GM21528 (cell line): ENCODE results near the gene NKAIN2.
A peak's percentile ranks its signal among the peaks of the same experiment; 100 is the strongest.
"Not testable (repeated sequence)": the region's sequence is repeated elsewhere in the genome, so short reads cannot be mapped to it uniquely, and the experiment has no call there.

Experiments used
- ATAC-seq: cut with Tn5 transposase; IDR thresholded peaks from one replicate; pipeline ENCODE4 v1.9.1; 2021; ENCODE audit warnings: mild to moderate bottlenecking, moderate library complexity; ENCODE audit not compliant: unreplicated experiment, low FRiP score

Gene NKAIN2

GRCh38 chr6:123879749-123880148 lies 76.1 kb downstream of the NKAIN2 start:
- ATAC-seq: no peak

DNA sequence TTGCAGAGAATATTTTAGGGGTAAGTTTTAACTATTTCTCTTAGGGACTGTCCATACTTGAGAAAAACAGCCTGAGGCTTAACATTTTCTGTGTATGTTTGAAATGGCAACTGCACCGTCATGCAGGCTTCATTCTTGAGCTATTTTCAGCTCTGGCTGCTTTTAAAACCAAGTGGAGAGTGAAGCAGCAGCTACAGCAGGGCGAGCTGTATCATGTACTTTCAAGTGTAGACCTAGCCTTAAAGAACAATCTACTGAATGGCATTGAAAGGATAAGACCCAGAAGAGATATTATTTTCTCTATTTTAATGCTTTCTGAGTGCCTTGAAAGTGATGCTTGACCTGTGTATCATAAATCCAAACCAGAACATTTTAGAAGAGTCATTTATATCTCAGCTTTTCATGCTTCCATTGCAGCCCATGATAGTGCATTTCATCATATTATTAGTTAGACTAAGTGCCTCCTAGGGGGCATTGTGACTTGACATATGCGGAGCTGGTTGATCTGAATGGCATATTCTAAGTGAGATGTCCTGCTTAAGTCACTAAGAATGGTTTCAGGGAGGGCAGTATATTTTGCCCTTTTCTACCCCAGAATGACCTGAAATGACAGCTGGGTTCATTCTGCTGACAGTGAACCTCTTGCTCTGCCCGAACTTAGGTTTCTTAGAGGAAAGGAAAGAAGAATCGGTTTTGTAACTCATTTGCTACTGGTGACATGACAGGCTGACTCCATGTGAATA lies 85.3 kb downstream of the NKAIN2 start:
- no peak for ATAC-seq

DNA sequence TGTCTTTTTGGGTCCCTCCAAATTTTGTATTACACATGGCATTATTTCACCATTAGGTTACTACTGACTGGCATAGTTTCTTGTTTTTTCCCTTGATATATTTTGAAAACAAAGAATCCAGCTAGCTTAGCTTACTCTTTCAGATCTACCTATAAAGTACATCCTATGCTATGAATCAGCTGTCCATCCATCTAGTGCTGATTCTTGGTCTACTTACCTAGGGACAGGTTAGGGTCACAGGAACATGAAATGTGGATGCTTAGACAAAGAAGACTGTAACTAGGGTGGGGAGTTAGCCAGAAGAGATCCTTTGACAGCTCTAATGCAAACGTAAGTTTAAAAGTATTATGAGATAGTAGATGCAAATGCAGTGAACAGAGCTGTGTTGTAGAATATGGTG lies 91.7 kb downstream of the NKAIN2 start:
- ATAC-seq: no peak

GRCh38 chr6:123895806-123896205 lies 92.1 kb downstream of the NKAIN2 start:
- ATAC-seq: no peak

GRCh38 chr6:123896869-123897268 lies 93.2 kb downstream of the NKAIN2 start:
- no peak for ATAC-seq

DNA sequence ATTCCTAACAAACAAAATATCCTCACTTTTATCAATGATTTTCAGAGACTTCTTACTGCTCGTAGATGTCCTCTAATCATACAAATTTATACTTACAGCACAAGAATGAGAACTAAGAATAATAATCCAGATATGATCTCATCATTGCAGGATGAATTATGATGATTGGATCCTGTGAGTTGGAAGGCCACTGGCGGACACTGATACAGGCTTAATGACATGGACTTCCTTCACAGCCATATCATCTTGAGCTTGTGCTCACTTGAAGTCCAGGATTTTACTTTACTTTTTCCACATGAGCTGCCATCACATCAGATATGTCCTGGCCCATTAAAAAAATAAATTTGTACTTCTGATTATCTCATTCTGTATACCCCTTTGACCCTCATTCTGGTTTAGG lies 94.3 kb downstream of the NKAIN2 start:
- ATAC-seq: no peak

DNA sequence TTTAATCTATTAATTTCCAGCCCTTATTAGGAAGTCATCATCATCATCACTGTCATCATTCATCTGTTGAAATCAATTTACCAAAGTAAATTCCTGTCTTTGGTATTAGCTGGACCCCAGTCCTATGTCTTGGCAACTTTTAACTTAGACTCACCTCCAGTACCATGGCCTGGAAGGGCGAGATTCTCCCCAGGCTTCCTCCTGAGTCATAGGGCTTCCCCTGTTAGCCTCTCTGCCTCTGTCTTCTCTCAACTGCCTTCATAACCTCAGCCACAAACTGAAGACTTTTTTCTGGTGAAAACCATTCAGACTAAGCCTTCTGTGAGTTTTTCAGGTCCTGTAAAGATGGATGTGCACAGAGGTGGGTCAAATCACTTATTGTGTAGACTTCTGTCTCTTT lies 95.0 kb downstream of the NKAIN2 start:
- no peak for ATAC-seq

- ATAC-seq: no peak
Observed at GRCh38 chr6:123899745-123900144, 96.1 kb downstream of the NKAIN2 start.

- no peak for ATAC-seq
Observed at GRCh38 chr6:123901436-123901835, 97.8 kb downstream of the NKAIN2 start.

GRCh38 chr6:123902738-123903313 lies 99.2 kb downstream of the NKAIN2 start:
- ATAC-seq: no peak

- no peak for ATAC-seq
Observed at GRCh38 chr6:123904228-123904627, 100.6 kb downstream of the NKAIN2 start.

DNA sequence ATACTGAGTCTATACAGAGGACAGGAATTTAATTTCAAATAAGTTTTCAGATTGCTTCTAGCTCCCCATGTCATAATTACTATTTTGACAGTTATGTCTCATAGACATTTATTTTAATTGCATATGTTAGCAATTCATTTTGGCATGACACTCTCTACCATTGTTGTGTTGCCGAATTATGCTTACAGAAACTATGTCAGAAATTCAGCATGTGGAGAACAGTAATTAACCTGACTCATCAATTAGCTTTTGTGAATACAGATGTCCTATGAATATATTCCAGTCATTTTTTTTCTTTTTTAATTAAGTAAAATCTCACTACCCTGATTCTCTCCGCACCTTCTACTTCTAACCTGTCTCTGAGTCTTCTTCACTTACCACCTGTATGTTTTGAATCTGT lies 105.1 kb downstream of the NKAIN2 start:
- ATAC-seq: no peak

GRCh38 chr6:123909989-123910388 lies 106.3 kb downstream of the NKAIN2 start:
- ATAC-seq: no peak

DNA sequence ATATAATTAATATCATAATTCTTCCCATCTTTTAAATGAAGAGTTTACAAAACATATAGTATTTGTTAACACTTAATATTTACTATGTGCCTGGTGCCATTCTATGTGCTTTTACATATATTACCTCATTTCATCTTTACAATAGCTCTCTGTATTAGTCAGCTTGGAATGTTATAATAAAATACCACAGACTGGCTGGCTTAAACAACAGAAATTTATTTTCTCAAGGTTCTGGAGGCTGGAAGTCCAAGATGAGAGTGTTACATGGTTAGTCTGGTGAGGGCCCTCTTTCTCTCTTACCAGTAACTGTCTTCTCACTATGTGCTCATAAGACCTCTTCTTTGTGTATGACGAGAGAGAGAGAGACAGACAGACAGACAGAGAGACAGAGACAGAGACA lies 110.2 kb downstream of the NKAIN2 start:
- ATAC-seq: no peak

DNA sequence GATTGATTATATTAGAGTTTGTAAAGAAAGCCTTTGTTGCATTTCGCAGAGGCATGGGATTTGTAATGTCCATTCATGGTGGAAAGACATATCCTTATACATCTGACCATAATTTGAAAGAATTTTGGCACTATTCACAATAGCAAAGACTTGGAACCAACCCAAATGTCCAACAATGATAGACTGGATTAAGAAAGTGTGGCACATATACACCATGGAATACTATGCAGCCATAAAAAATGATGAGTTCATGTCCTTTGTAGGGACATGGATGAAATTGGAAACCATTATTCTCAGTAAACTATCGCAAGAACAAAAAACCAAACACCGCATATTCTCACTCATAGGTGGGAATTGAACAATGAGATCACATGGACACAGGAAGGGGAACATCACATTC lies 119.7 kb downstream of the NKAIN2 start:
- ATAC-seq: not testable (repeated sequence)

DNA sequence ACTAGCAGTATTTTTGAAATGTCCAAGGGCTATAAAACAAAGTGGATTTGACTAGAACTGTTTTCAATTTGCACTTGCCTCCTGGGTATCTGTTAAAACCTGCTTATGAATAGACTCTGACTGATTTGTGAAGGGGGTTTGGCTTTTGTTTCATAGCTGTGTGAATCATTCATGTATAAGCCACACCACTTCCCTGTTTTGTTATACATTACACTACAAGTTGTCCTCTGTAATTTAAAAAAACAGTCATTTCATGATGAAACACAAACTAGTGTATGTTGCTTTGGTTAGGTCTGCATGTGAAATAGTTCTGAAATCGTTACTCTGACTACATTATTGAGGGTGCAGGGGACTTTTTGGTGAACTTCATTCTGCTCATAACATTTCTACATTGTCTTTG lies 121.7 kb downstream of the NKAIN2 start:
- ATAC-seq: peak; percentile 94

- ATAC-seq: no peak
Observed at GRCh38 chr6:123925842-123926399, 122.3 kb downstream of the NKAIN2 start.

DNA sequence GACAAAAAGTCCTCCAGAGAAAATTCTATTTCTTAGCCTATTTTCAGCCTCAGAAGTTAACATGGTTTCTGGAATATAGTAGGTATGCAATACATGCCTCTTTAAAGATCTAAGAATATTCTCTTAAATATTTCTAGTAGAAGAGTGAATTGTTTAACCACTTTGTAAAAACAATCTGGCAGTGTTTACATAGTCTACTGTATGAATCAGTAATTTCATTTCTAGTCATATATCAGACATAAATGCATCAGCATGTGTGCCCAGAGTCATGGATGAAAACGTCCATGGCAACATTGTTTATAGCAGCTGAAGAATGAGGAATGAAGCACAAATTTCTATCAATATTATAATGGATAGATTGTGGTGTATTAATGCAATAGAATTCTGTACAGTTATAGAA lies 124.9 kb downstream of the NKAIN2 start:
- ATAC-seq: no peak

DNA sequence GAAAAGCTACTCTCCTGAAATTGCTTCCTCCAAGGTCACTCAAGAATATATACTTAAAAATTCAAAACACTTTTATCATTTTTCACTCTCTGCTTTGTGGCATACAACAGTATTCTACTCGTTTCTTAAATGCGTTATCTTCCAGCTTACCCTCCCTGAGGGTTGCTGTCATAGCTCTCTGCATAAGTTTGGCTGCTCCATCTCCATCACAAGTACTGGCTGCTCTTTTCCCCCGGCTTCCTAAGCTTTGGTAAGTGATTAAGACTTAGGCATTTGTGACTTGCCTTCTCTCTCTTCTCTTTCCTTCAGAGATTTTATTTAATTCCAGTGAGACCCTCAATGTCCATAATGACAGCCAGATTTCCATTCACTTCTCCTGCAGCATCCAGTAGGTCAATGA lies 128.3 kb downstream of the NKAIN2 start:
- no peak for ATAC-seq

DNA sequence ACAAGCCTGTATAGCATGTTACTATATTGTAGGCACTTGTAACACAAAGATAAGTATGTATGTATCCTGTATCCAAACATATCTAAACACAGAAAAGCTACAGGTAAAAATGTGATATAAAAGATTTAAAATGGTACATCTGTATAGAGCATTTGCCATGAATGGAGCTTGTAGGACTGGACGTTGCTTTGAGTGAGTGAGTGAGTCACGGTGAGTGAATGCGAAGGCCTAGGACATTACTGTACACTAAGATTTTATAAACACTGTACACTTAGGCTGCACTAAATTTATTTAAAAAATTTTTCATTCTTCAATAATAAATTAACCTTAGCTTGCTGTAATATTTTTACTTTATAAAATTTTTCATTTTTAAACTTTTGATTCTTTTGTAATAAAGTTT lies 136.9 kb downstream of the NKAIN2 start:
- no peak for ATAC-seq

DNA sequence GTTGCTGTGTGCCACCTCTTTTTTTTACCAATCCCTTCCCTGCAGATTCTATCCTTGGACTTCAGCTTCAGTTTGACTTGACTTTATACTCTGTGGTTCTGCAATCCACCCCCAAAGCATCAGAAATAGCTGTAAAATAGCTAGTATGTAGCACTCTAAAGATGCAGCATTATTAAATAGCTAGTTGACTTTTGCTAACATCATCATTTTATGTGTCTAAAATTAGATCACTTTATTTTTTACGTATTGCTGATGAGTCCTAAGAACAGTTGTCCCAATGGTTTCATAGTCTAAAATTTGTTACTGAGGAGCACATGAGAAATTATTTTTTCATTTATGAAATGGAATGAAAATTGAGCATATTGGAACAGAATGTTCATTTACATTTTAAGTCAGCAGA lies 138.2 kb downstream of the NKAIN2 start:
- no peak for ATAC-seq

- no peak for ATAC-seq
Observed at GRCh38 chr6:123945386-123945785, 141.7 kb downstream of the NKAIN2 start.
